Spleen (tissue), 11 donors: ENCODE data around the gene USP54. TPM values are rescaled to one million over a fixed set of nuclear protein-coding genes. Genes with fewer than 3 reads are reported as not detected.

Experiments used
- DNase-seq: peaks from one replicate; pipeline ENCODE4 v3.0.0-alpha.2; 2020
- H3K27ac ChIP-seq, 8 donors: fragments of 200-600 bp; sonication (generic) in 7 of 8; 1 replicate in 4 of 8; 2 replicates in 4 of 8; pipeline versions ENCODE4 v1.5.0 to v1.8.0; 2016 to 2021; ENCODE audit warnings: inconsistent platforms in 4 of 8, mild to moderate bottlenecking in 4 of 8, moderate library complexity in 1 of 8
- H3K27me3 ChIP-seq, 7 donors: fragments of 200-600 bp; sonication (generic) in 6 of 7; replicated peaks in 1 of 7; 1 replicate in 4 of 7; 2 replicates in 3 of 7; pipeline versions ENCODE4 v1.5.0 to v1.8.0; 2016 to 2021; ENCODE audit warnings: inconsistent platforms in 3 of 7, mild to moderate bottlenecking in 1 of 7
- H3K36me3 ChIP-seq, 6 donors: fragments of 200-600 bp; sonication (generic) in 5 of 6; 1 replicate in 4 of 6; 2 replicates in 2 of 6; pipeline versions ENCODE4 v1.5.0 to v1.8.0; 2016 to 2021; ENCODE audit warnings: inconsistent platforms in 2 of 6
- H3K4me1 ChIP-seq, 6 donors: fragments of 200-600 bp; sonication (generic) in 5 of 6; 1 replicate in 3 of 6; 2 replicates in 3 of 6; pipeline versions ENCODE4 v1.5.0 to v1.8.0; 2016 to 2021; ENCODE audit warnings: inconsistent platforms in 3 of 6
- H3K4me3 ChIP-seq, 8 donors: fragments of 200-600 bp; sonication (generic) in 7 of 8; 1 replicate in 4 of 8; 2 replicates in 4 of 8; pipeline versions ENCODE4 v1.5.0 to v1.8.0; 2016 to 2021; ENCODE audit warnings: inconsistent platforms in 4 of 8, mild to moderate bottlenecking in 4 of 8, moderate library complexity in 2 of 8
- H3K9me3 ChIP-seq, 8 donors: fragments of 200-600 bp; sonication (generic) in 7 of 8; 1 replicate in 4 of 8; 2 replicates in 4 of 8; pipeline versions ENCODE4 v1.5.0 to v1.8.0; 2016 to 2021; ENCODE audit warnings: inconsistent platforms in 4 of 8
- POLR2A ChIP-seq, 3 donors: fragments of 450-650 bp; IDR thresholded peaks; one replicate each; pipeline ENCODE4 v1.5.1; 2017; ENCODE audit warnings: antibody characterized with exemption in 3 of 3, mild to moderate bottlenecking in 1 of 3
- POLR2AphosphoS5 ChIP-seq, 3 donors: sonication (generic); formaldehyde crosslinking; IDR thresholded peaks; one replicate each; pipeline ENCODE4 v1.5.1; 2017; ENCODE audit warnings: antibody characterized with exemption in 3 of 3
- WGBS, 5 donors: extraction: QIAGEN DNeasy Blood & Tissue Kit in 3 of 5; methylation state at CpG; one replicate each; pipeline versions ENCODE4 v1.1.5 to v1.1.7; 2013 to 2018; 5-methylcytosine and 5-hydroxymethylcytosine counted together
- intact Hi-C: fragments of 100-400 bp; cut with DNase I; formaldehyde crosslinking; loops from one replicate; pipeline ENCODE4 v1.15.0; 2023; ENCODE audit warnings: low total_unique reads
- polyA plus RNA-seq, 3 donors: library from polyadenylated mRNA; stranded (reverse); fragments of 200-250 nt; gene quantifications; one replicate each; pipeline ENCODE4 v1.2.1, GENCODE V29; 2013
- total RNA-seq, 7 donors: library from RNA; depleted of rRNA in 3 of 7; stranded (reverse); fragments of >200 nt in 3 of 7; fragmentation: NEBNext Ultra II Directional in 4 of 7; extraction: Animal tissue kit (Norgen Biotek cat#: 25700) in 4 of 7; gene quantifications; one replicate each; pipeline versions ENCODE4 v1.1.0 to v1.2.1, GENCODE V29; 2016 to 2021
- TF ChIP-seq, protein P1 (sequence below), 11 experiments: fragments of 200-600 bp in 7 of 11; fragments of 450-650 bp in 4 of 11; sonication (generic) in 4 of 11; IDR thresholded peaks in 8 of 11; conservative IDR thresholded peaks in 3 of 11; 1 replicate in 7 of 11; 2 replicates in 4 of 11; pipeline versions ENCODE4 v1.4.0 to v1.8.0; 2016 to 2021; ENCODE audit warnings: antibody characterized with exemption in 11 of 11, inconsistent platforms in 4 of 11, mild to moderate bottlenecking in 1 of 11
- donor health status: healthy with polysubstance abuse.
- donor health status: DM: no; HTN: no; CAD: no; lungs with moderate emphysema.
- donor health status: DM: no; HTN: no; CAD: no.
- donor health status: Bipolar disorder and iron deficiency.
- donor health status: healthy.
- donor health status: DM: no; HTN: no; CAD: no.
- donor health status: DM: yes; HTN: yes; CAD: no.

USP54 gene
- total and polyA plus RNA-seq, 10 donors: 1.1 to 16.8 (median 8.9) TPM

DNA sequence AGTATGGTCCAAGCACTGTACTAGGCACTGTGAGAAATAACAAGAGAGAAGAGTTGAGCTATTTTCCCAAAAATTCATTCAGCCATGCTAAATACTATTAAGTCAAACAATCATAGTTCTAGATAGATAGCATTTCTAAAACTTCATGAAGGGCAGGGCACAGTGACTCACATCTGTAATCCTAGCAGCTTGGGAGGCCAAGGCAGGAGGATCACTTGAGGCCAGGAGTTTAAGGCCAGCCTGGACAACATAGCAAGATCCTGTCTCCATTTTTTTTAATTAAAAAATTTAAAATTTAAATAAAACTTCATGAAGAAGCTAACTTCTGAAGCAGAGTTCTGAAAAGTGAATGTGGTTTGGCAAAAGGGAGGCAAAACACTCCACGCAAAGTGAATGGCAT lies 29.9 kb downstream of the USP54 start:
- H3K4me3 ChIP-seq: no peak overlapping the region
- no peak for DNase-seq
- H3K9me3 ChIP-seq: no peaks in the 10 kb centered on the region
- H3K4me1 ChIP-seq: no peaks in the 10 kb centered on the region
- H3K36me3 ChIP-seq: no peaks in the 10 kb centered on the region
- H3K27me3 ChIP-seq: no peaks in the 10 kb centered on the region
- intact Hi-C loops: no loop called here
- no peak for TF ChIP-seq POLR2A (IDR thresholded peaks at IDR 0.05)
- TF ChIP-seq, protein P1, sequence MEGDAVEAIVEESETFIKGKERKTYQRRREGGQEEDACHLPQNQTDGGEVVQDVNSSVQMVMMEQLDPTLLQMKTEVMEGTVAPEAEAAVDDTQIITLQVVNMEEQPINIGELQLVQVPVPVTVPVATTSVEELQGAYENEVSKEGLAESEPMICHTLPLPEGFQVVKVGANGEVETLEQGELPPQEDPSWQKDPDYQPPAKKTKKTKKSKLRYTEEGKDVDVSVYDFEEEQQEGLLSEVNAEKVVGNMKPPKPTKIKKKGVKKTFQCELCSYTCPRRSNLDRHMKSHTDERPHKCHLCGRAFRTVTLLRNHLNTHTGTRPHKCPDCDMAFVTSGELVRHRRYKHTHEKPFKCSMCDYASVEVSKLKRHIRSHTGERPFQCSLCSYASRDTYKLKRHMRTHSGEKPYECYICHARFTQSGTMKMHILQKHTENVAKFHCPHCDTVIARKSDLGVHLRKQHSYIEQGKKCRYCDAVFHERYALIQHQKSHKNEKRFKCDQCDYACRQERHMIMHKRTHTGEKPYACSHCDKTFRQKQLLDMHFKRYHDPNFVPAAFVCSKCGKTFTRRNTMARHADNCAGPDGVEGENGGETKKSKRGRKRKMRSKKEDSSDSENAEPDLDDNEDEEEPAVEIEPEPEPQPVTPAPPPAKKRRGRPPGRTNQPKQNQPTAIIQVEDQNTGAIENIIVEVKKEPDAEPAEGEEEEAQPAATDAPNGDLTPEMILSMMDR (IDR thresholded peaks at IDR 0.05 in 8 of 11, conservative IDR thresholded peaks at IDR 0.05 in 3 of 11): no peak
- TF ChIP-seq POLR2AphosphoS5 (IDR thresholded peaks at IDR 0.05): no peak
- WGBS, 5 donors: 90 to 100% (median 98%) methylated on average over 1 of the region's 1 CpG
- no peak overlapping the region for H3K27ac ChIP-seq

DNA sequence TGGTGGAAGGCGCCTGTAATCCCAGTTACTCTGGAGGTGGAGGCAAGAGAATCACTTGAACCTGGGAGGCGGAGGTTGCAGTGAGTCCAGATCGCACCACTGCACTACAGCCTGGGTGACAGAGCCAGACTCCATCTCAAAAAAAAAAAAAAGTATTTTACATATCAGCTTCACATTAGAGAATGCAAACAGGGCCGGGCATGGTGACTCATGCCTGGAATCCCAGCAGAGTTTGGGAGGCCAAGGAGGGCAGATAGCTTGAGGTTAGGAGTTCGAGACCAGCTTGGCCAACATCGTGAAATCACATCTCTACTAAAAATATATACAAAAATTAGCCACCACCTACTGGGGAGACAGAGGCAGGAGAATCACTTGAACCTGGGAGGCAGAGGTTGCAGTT lies 31.6 kb downstream of the USP54 start:
- Histone ChIP-seq H3K9me3 (no peaks in the 10 kb centered on the region), H3K36me3 (no peaks in the 10 kb centered on the region), H3K27ac (no peak overlapping the region), H3K4me1 (no peaks in the 10 kb centered on the region), H3K4me3 (no peak overlapping the region), H3K27me3 (no peaks in the 10 kb centered on the region)
- 92 to 95% (median 93%) methylated on average over 6 of the region's 6 CpGs for WGBS, 5 donors
- intact Hi-C loops: no loop called here
- no peak for DNase-seq
- TF ChIP-seq POLR2AphosphoS5 (IDR thresholded peaks at IDR 0.05) (no peak), POLR2A (IDR thresholded peaks at IDR 0.05) (no peak)
- TF ChIP-seq, protein P1 (IDR thresholded peaks at IDR 0.05 in 8 of 11, conservative IDR thresholded peaks at IDR 0.05 in 3 of 11): no peak

DNA sequence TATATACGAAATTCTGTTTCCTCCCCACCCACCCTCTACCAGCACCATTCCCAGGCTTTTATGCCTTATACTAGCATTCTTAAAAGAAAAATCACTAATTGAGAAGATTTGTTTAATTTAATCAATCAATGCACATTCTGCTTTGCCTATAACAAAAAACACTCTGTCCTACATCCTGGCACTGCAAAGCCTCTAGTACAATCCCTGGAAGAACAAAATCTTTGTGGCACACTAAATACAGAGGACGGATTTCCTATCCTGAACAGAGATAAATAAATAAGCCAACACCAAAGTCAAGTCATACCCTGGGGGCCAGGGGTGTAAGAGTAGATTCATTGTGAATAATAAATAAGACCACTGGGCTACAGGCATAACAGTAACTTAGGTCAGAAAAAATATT lies 34.3 kb downstream of the USP54 start:
- H3K9me3 ChIP-seq: no peaks in the 10 kb centered on the region
- TF ChIP-seq POLR2A (IDR thresholded peaks at IDR 0.05): no peak
- no peak for TF ChIP-seq POLR2AphosphoS5 (IDR thresholded peaks at IDR 0.05)
- TF ChIP-seq, protein P1 (IDR thresholded peaks at IDR 0.05 in 8 of 11, conservative IDR thresholded peaks at IDR 0.05 in 3 of 11): no peak
- WGBS, 5 donors: 83 to 93% (median 88%) methylated on average over 2 of the region's 2 CpGs
- H3K27ac ChIP-seq: no peak overlapping the region
- no peak for DNase-seq
- intact Hi-C loops: no loop called here
- no peaks in the 10 kb centered on the region for H3K36me3 ChIP-seq
- no peaks in the 10 kb centered on the region for H3K4me1 ChIP-seq
- H3K4me3 ChIP-seq: no peak overlapping the region
- H3K27me3 ChIP-seq: no peaks in the 10 kb centered on the region

DNA sequence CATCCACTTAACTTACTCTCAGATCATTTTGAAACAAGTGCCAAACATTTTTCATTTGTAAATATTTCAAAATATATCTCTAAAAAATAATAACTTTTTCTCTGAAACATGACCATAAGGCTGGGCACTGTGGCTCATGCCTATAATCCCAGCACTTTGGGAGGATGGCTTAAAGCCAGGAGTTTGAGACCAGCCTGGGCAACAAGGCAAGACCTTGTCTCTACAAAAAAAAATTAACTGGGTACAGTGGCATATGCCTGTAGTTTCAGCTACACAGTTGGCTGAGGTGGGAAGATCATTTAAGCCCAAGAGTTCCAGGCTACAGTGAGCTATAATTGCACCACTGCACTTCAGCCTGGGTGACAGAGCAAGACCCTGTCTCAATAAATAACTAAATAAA lies 36.4 kb downstream of the USP54 start:
- intact Hi-C loops: no loop called here
- DNase-seq: no peak
- H3K27ac ChIP-seq: no peak overlapping the region
- no peaks in the 10 kb centered on the region for H3K9me3 ChIP-seq
- H3K36me3 ChIP-seq: no peaks in the 10 kb centered on the region
- TF ChIP-seq, protein P1 (IDR thresholded peaks at IDR 0.05 in 8 of 11, conservative IDR thresholded peaks at IDR 0.05 in 3 of 11): no peak
- TF ChIP-seq POLR2A (IDR thresholded peaks at IDR 0.05) (no peak), POLR2AphosphoS5 (IDR thresholded peaks at IDR 0.05) (no peak)
- H3K4me1 ChIP-seq: no peaks in the 10 kb centered on the region
- H3K4me3 ChIP-seq: no peak overlapping the region
- no peaks in the 10 kb centered on the region for H3K27me3 ChIP-seq
